Measurements from ENCODE around the gene LARGE1.

Gene LARGE1

DNA sequence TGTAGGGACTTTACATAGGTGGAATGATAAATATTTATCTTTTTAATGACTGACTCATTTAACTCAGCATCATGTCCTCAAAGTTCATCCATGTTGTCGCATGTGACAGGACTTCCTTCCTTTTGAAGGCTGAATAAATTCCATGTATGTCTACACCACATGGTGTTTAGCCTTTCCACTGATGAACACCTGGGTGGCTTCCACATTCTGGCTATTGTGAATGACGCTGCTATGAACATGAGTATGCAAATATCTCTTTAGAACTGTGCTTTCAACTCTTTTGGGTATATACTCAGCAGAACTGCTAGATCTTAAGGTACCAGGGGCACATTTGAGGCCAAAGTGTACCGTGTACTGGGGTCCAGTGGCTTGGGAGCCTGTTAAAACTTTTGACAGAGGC is 24.1 kb downstream of the LARGE1 start:
- Histone ChIP-seq H3K36me3 (ENCODE audit: insufficient read depth, low read length) (no peaks in the 10 kb centered on the region), H3K4me2 (ENCODE audit: low read depth, low read length, poor library complexity, severe bottlenecking) (no peak overlapping the region), H3K27me3 (ENCODE audit: insufficient read depth, low read length, poor library complexity, severe bottlenecking) (no peaks in the 10 kb centered on the region), H3K9me3 (ENCODE audit: insufficient read depth, low read depth, low read length) (peaks cover 4% of the 10 kb centered on the region; the same call in 1 of the 2 replicates), H3K79me2 (ENCODE audit: insufficient read depth, low read length) (no peaks in the 10 kb centered on the region), H2AFZ (ENCODE audit: low read length) (no peak overlapping the region), H3K4me3 (ENCODE audit: low read length, poor library complexity, severe bottlenecking) (no peak overlapping the region), H3F3A (ENCODE audit: low read depth) (no peaks in the 10 kb centered on the region), H3K9me2 (replicated peaks; ENCODE audit: low read depth, low read length) (no peaks in the 10 kb centered on the region), H3K9ac (ENCODE audit: low read depth, low read length, poor library complexity, severe bottlenecking) (no peak overlapping the region), H4K20me1 (ENCODE audit: insufficient read depth, low read length, poor library complexity, severe bottlenecking) (no peaks in the 10 kb centered on the region), H3K4me1 (ENCODE audit: insufficient read depth, low read length, poor library complexity, severe bottlenecking) (no peaks in the 10 kb centered on the region)
- TF ChIP-seq EZH2phosphoT487 (IDR thresholded peaks at IDR 0.05; ENCODE audit: borderline replicate concordance), result no peak
- TF ChIP-seq, protein P1, sequence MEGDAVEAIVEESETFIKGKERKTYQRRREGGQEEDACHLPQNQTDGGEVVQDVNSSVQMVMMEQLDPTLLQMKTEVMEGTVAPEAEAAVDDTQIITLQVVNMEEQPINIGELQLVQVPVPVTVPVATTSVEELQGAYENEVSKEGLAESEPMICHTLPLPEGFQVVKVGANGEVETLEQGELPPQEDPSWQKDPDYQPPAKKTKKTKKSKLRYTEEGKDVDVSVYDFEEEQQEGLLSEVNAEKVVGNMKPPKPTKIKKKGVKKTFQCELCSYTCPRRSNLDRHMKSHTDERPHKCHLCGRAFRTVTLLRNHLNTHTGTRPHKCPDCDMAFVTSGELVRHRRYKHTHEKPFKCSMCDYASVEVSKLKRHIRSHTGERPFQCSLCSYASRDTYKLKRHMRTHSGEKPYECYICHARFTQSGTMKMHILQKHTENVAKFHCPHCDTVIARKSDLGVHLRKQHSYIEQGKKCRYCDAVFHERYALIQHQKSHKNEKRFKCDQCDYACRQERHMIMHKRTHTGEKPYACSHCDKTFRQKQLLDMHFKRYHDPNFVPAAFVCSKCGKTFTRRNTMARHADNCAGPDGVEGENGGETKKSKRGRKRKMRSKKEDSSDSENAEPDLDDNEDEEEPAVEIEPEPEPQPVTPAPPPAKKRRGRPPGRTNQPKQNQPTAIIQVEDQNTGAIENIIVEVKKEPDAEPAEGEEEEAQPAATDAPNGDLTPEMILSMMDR (conservative IDR thresholded peaks at IDR 0.05; ENCODE audit: low read length), result no peak

- Histone ChIP-seq H3K79me2 (ENCODE audit: insufficient read depth, low read length) (no peaks in the 10 kb centered on the region), H3K4me1 (ENCODE audit: insufficient read depth, low read length, poor library complexity, severe bottlenecking) (no peaks in the 10 kb centered on the region), H3K4me2 (ENCODE audit: low read depth, low read length, poor library complexity, severe bottlenecking) (no peak overlapping the region)
These were observed 24.8 kb downstream of the LARGE1 start for GRCh38 chr22:33895444-33895843.

DNA sequence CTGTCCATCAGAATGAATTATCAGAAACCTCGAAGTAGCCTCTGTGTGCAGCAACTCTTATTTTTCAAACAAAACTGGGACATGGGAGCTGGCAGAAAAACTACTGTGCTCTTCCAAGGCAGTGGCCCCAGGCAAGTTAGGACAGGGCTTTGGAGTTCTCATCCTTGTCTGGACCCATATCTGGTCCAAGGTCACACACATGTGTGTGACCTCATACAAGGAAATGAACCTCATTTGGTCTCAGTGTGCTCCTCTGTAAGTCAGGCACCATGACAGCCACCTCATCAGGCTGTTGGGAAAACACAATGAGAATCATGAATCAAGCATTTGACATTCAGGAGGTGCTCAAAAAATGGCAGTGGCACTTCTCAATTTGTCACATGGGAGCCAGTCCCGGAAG is 25.8 kb downstream of the LARGE1 start:
- no peaks in the 10 kb centered on the region; the same call in 1 of the 2 replicates for H3K9me3 ChIP-seq (ENCODE audit: insufficient read depth, low read depth, low read length)
- H3K4me1 ChIP-seq (ENCODE audit: insufficient read depth, low read length, poor library complexity, severe bottlenecking), result no peaks in the 10 kb centered on the region
- no peak overlapping the region for H3K9ac ChIP-seq (ENCODE audit: low read depth, low read length, poor library complexity, severe bottlenecking)
- H3K9me2 ChIP-seq (replicated peaks; ENCODE audit: low read depth, low read length), result no peaks in the 10 kb centered on the region
- no peak overlapping the region for H3K4me3 ChIP-seq (ENCODE audit: low read length, poor library complexity, severe bottlenecking)
- H2AFZ ChIP-seq (ENCODE audit: low read length), result no peak overlapping the region
- no peaks in the 10 kb centered on the region for H4K20me1 ChIP-seq (ENCODE audit: insufficient read depth, low read length, poor library complexity, severe bottlenecking)
- H3K27me3 ChIP-seq (ENCODE audit: insufficient read depth, low read length, poor library complexity, severe bottlenecking), result no peaks in the 10 kb centered on the region
- TF ChIP-seq, protein P1 (conservative IDR thresholded peaks at IDR 0.05; ENCODE audit: low read length), result no peak
- TF ChIP-seq EZH2phosphoT487 (IDR thresholded peaks at IDR 0.05; ENCODE audit: borderline replicate concordance), result no peak
- H3F3A ChIP-seq (ENCODE audit: low read depth), result no peaks in the 10 kb centered on the region
- H3K79me2 ChIP-seq (ENCODE audit: insufficient read depth, low read length), result no peaks in the 10 kb centered on the region
- no peaks in the 10 kb centered on the region for H3K36me3 ChIP-seq (ENCODE audit: insufficient read depth, low read length)
- H3K4me2 ChIP-seq (ENCODE audit: low read depth, low read length, poor library complexity, severe bottlenecking), result no peak overlapping the region

More at GRCh38 chr22:33895444-33895843, 24.8 kb downstream of the LARGE1 start:
- no peaks in the 10 kb centered on the region for H3F3A ChIP-seq (ENCODE audit: low read depth)
- no peaks in the 10 kb centered on the region for H3K27me3 ChIP-seq (ENCODE audit: insufficient read depth, low read length, poor library complexity, severe bottlenecking)
- no peaks in the 10 kb centered on the region for H3K36me3 ChIP-seq (ENCODE audit: insufficient read depth, low read length)
- H4K20me1 ChIP-seq (ENCODE audit: insufficient read depth, low read length, poor library complexity, severe bottlenecking), result no peaks in the 10 kb centered on the region
- H3K9me3 ChIP-seq (ENCODE audit: insufficient read depth, low read depth, low read length), result peaks cover 4% of the 10 kb centered on the region; the same call in 1 of the 2 replicates
- no peak overlapping the region for H3K9ac ChIP-seq (ENCODE audit: low read depth, low read length, poor library complexity, severe bottlenecking)
- no peaks in the 10 kb centered on the region for H3K9me2 ChIP-seq (replicated peaks; ENCODE audit: low read depth, low read length)
- no peak overlapping the region for H3K4me3 ChIP-seq (ENCODE audit: low read length, poor library complexity, severe bottlenecking)
- H2AFZ ChIP-seq (ENCODE audit: low read length), result no peak overlapping the region
- TF ChIP-seq, protein P1 (conservative IDR thresholded peaks at IDR 0.05; ENCODE audit: low read length), result no peak
- TF ChIP-seq EZH2phosphoT487 (IDR thresholded peaks at IDR 0.05; ENCODE audit: borderline replicate concordance), result no peak
